Thyroid gland (tissue), 4 donors: ENCODE measurements around the gene COL26A1. TPM values are rescaled to one million over a fixed set of nuclear protein-coding genes. Genes with fewer than 3 reads are reported as not detected.
"Not testable (repeated sequence)": the region's sequence is repeated elsewhere in the genome, so short reads cannot be mapped to it uniquely, and the experiment has no call there.

Experiments
- DNase-seq, 2 donors: peaks; one replicate each; pipeline ENCODE4 v3.0.0-alpha.2; 2019
- H3K27ac ChIP-seq, 3 donors: fragments of 200-600 bp; sonication (generic); 1 replicate in 2 of 3; 2 replicates in 1 of 3; pipeline ENCODE4 v1.5.1; 2016 to 2019; ENCODE audit warnings: mild to moderate bottlenecking in 1 of 3, moderate library complexity in 1 of 3
- H3K27me3 ChIP-seq: fragments of 200-600 bp; sonication (generic); one replicate; pipeline ENCODE4 v1.5.1; 2019
- H3K36me3 ChIP-seq, 2 donors: fragments of 200-600 bp; sonication (generic); one replicate each; pipeline ENCODE4 v1.5.1; 2016 to 2019
- H3K4me1 ChIP-seq, 2 donors: fragments of 200-600 bp; sonication (generic); one replicate each; pipeline ENCODE4 v1.5.1; 2017 to 2019
- H3K4me3 ChIP-seq, 3 donors: fragments of 200-600 bp; sonication (generic); replicated peaks in 1 of 3; 1 replicate in 2 of 3; 2 replicates in 1 of 3; pipeline ENCODE4 v1.5.1; 2016; ENCODE audit warnings: mild to moderate bottlenecking in 1 of 3
- H3K9me3 ChIP-seq: fragments of 200-600 bp; sonication (generic); one replicate; pipeline ENCODE4 v1.5.1; 2017
- CTCF ChIP-seq, 6 experiments: fragments of 200-600 bp in 3 of 6; fragments of 450-650 bp in 3 of 6; sonication (generic) in 3 of 6; IDR thresholded peaks; one replicate each; pipeline ENCODE4 v1.5.1; 2016 to 2019; ENCODE audit warnings: antibody characterized with exemption in 6 of 6, mild to moderate bottlenecking in 2 of 6, inconsistent platforms in 1 of 6, moderate library complexity in 1 of 6
- POLR2A ChIP-seq, 2 donors: fragments of 450-650 bp; IDR thresholded peaks; one replicate each; pipeline ENCODE4 v1.6.1; 2017; ENCODE audit warnings: antibody characterized with exemption in 2 of 2, mild to moderate bottlenecking in 2 of 2, moderate library complexity in 1 of 2
- WGBS, 2 donors: methylation state at CpG; one replicate each; pipeline ENCODE4 v1.1.5; 2017; 5-methylcytosine and 5-hydroxymethylcytosine counted together
- intact Hi-C: fragments of 100-400 bp; cut with DNase I; formaldehyde crosslinking; loops from one replicate; pipeline ENCODE4 v1.15.1; 2023
- total RNA-seq, 4 donors: library from RNA; depleted of rRNA; stranded (reverse); fragments of >200 nt; gene quantifications; one replicate each; pipeline ENCODE4 v1.2.3, GENCODE V29; 2016

Gene COL26A1
- total RNA-seq, 4 donors from 2014 or later: not detected

- TF ChIP-seq POLR2A (IDR thresholded peaks at IDR 0.05) (no peak), CTCF (IDR thresholded peaks at IDR 0.05) (no peak)
- no peaks in the 10 kb centered on the region for H3K9me3 ChIP-seq
- no peaks in the 10 kb centered on the region for H3K27me3 ChIP-seq
- no peak for DNase-seq
- no peak overlapping the region for H3K4me3 ChIP-seq
- H3K4me1 ChIP-seq: no peaks in the 10 kb centered on the region
- intact Hi-C loops: no loop called here
- no peaks in the 10 kb centered on the region for H3K36me3 ChIP-seq
- no peak overlapping the region for H3K27ac ChIP-seq
- WGBS, 2 donors: 57 to 75% methylated on average over 23 to 25 of the region's 25 CpGs
Observed at GRCh38 chr7:101486433-101487104, 123.9 kb downstream of the COL26A1 start.

GRCh38 chr7:101487105-101487458 is 124.4 kb downstream of the COL26A1 start:
- intact Hi-C loops: no loop called here
- Histone ChIP-seq H3K36me3 (no peaks in the 10 kb centered on the region), H3K4me3 (no peak overlapping the region), H3K4me1 (no peaks in the 10 kb centered on the region), H3K27me3 (no peaks in the 10 kb centered on the region), H3K9me3 (no peaks in the 10 kb centered on the region), H3K27ac (no peak overlapping the region)
- no peak for DNase-seq
- TF ChIP-seq POLR2A (IDR thresholded peaks at IDR 0.05) (no peak), CTCF (IDR thresholded peaks at IDR 0.05) (no peak)
- WGBS, 2 donors: 84 to 90% methylated on average over 4 of the region's 4 CpGs

- no peak for DNase-seq
- H3K27ac ChIP-seq: no peak overlapping the region
- H3K36me3 ChIP-seq: no peaks in the 10 kb centered on the region
- H3K9me3 ChIP-seq: no peaks in the 10 kb centered on the region
- TF ChIP-seq CTCF (IDR thresholded peaks at IDR 0.05) (no peak), POLR2A (IDR thresholded peaks at IDR 0.05) (no peak)
- H3K27me3 ChIP-seq: no peaks in the 10 kb centered on the region
- H3K4me1 ChIP-seq: no peaks in the 10 kb centered on the region
- WGBS, 2 donors: 96% methylated on average over 6 to 7 of the region's 7 CpGs
- no peak overlapping the region for H3K4me3 ChIP-seq
- intact Hi-C loops: no loop called here
Observed at GRCh38 chr7:101487753-101488152, 125.1 kb downstream of the COL26A1 start.

GRCh38 chr7:101488826-101489572 is 126.3 kb downstream of the COL26A1 start:
- Histone ChIP-seq H3K4me1 (no peaks in the 10 kb centered on the region), H3K27ac (no peak overlapping the region), H3K36me3 (no peaks in the 10 kb centered on the region), H3K9me3 (no peaks in the 10 kb centered on the region), H3K4me3 (no peak overlapping the region), H3K27me3 (no peaks in the 10 kb centered on the region)
- intact Hi-C loops: no loop called here
- DNase-seq: no peak
- TF ChIP-seq CTCF (IDR thresholded peaks at IDR 0.05): no peak
- no peak for TF ChIP-seq POLR2A (IDR thresholded peaks at IDR 0.05)
- 34 to 46% methylated on average over 10 of the region's 10 CpGs for WGBS, 2 donors

- intact Hi-C loops, H3K4me3 ChIP-seq, H3K27me3 ChIP-seq, H3K9me3 ChIP-seq, H3K4me1 ChIP-seq, H3K27ac ChIP-seq, DNase-seq, H3K36me3 ChIP-seq: not testable (repeated sequence)
- WGBS, 2 donors: 89 to 93% methylated on average over 9 of the region's 9 CpGs
Observed at GRCh38 chr7:101490439-101490838, 127.8 kb downstream of the COL26A1 start.

- H3K4me3 ChIP-seq, H3K27me3 ChIP-seq, H3K36me3 ChIP-seq, intact Hi-C loops, H3K9me3 ChIP-seq, DNase-seq, H3K4me1 ChIP-seq, H3K27ac ChIP-seq: not testable (repeated sequence)
- WGBS, 2 donors: 89 to 96% methylated on average over 4 of the region's 4 CpGs
Observed at GRCh38 chr7:101491442-101491841, 128.8 kb downstream of the COL26A1 start.
